Stimulated activated memory B cell treated with anti-CD40 and anti-IgM and Interleukin-4, amounts not matched to agents 10 μg/mL and 1 μg/mL and 100 μg/mL, for 72 hours (primary cell): Measurements from ENCODE around the gene HSPG2.

Source experiments
- ATAC-seq: fragments of 150-1000 bp; cut with Tn5 transposase; 2 replicates; pipeline ENCODE4 v1.10.0; 2021
- H3K27ac Mint-ChIP-seq: one replicate; pipeline ENCODE4 v1.8.0; 2022; ENCODE audit warnings: mild to moderate bottlenecking, mixed read lengths
- H3K27me3 Mint-ChIP-seq: one replicate; pipeline ENCODE4 v1.8.0; 2022; ENCODE audit warnings: mixed read lengths
- H3K36me3 Mint-ChIP-seq: one replicate; pipeline ENCODE4 v1.8.0; 2022; ENCODE audit warnings: mixed read lengths
- H3K4me1 Mint-ChIP-seq: one replicate; pipeline ENCODE4 v1.8.0; 2022; ENCODE audit warnings: mixed read lengths
- H3K4me3 Mint-ChIP-seq: one replicate; pipeline ENCODE4 v1.8.0; 2022; ENCODE audit warnings: mild to moderate bottlenecking, moderate library complexity, mixed read lengths
- H3K9me3 Mint-ChIP-seq: one replicate; pipeline ENCODE4 v1.8.0; 2022; ENCODE audit warnings: mixed read lengths

Gene HSPG2

GRCh38 chr1:21891621-21892479, 45.3 kb downstream of the HSPG2 start:
- Mint-ChIP-seq H3K4me3 (no peak overlapping the region), H3K27me3 (peaks cover 8% of the 10 kb centered on the region), H3K27ac (no peak overlapping the region), H3K9me3 (no peaks in the 10 kb centered on the region), H3K36me3 (no peaks in the 10 kb centered on the region), H3K4me1 (no peaks in the 10 kb centered on the region)
- no peak for ATAC-seq

- Mint-ChIP-seq H3K36me3 (no peaks in the 10 kb centered on the region), H3K27ac (no peak overlapping the region), H3K9me3 (no peaks in the 10 kb centered on the region), H3K27me3 (peaks cover 8% of the 10 kb centered on the region), H3K4me3 (no peak overlapping the region), H3K4me1 (no peaks in the 10 kb centered on the region)
- ATAC-seq = no peak
These were observed 46.0 kb downstream of the HSPG2 start for GRCh38 chr1:21891081-21891480.

GRCh38 chr1:21888500-21888899, 48.6 kb downstream of the HSPG2 start:
- H3K9me3 Mint-ChIP-seq = no peaks in the 10 kb centered on the region
- H3K27me3 Mint-ChIP-seq = peaks cover 7% of the 10 kb centered on the region
- H3K4me1 Mint-ChIP-seq = no peaks in the 10 kb centered on the region
- H3K36me3 Mint-ChIP-seq = no peaks in the 10 kb centered on the region
- H3K4me3 Mint-ChIP-seq = no peak overlapping the region
- H3K27ac Mint-ChIP-seq = no peak overlapping the region
- no peak for ATAC-seq

- Mint-ChIP-seq H3K9me3 (no peaks in the 10 kb centered on the region), H3K36me3 (no peaks in the 10 kb centered on the region), H3K27me3 (no peaks in the 10 kb centered on the region), H3K4me1 (no peaks in the 10 kb centered on the region), H3K4me3 (no peak overlapping the region), H3K27ac (no peak overlapping the region)
- ATAC-seq = no peak
These were observed 49.3 kb downstream of the HSPG2 start for GRCh38 chr1:21887796-21888195.

GRCh38 chr1:21887216-21887736, 49.8 kb downstream of the HSPG2 start:
- H3K4me3 Mint-ChIP-seq = no peak overlapping the region
- H3K36me3 Mint-ChIP-seq = no peaks in the 10 kb centered on the region
- no peak for ATAC-seq
- no peaks in the 10 kb centered on the region for H3K4me1 Mint-ChIP-seq
- H3K27ac Mint-ChIP-seq = no peak overlapping the region
- no peaks in the 10 kb centered on the region for H3K9me3 Mint-ChIP-seq
- no peaks in the 10 kb centered on the region for H3K27me3 Mint-ChIP-seq

GRCh38 chr1:21886486-21887215, 50.5 kb downstream of the HSPG2 start:
- Mint-ChIP-seq H3K27me3 (no peaks in the 10 kb centered on the region), H3K27ac (no peak overlapping the region), H3K4me1 (no peaks in the 10 kb centered on the region), H3K4me3 (no peak overlapping the region), H3K9me3 (no peaks in the 10 kb centered on the region), H3K36me3 (no peaks in the 10 kb centered on the region)
- no peak for ATAC-seq

GRCh38 chr1:21885236-21886037, 51.7 kb downstream of the HSPG2 start:
- Mint-ChIP-seq H3K36me3 (no peaks in the 10 kb centered on the region), H3K4me1 (no peaks in the 10 kb centered on the region), H3K9me3 (no peaks in the 10 kb centered on the region)

GRCh38 chr1:21884456-21885235, 52.5 kb downstream of the HSPG2 start:
- Mint-ChIP-seq H3K36me3 (no peaks in the 10 kb centered on the region), H3K9me3 (no peaks in the 10 kb centered on the region), H3K27me3 (no peaks in the 10 kb centered on the region), H3K4me1 (no peaks in the 10 kb centered on the region), H3K4me3 (no peak overlapping the region), H3K27ac (no peak overlapping the region)
- no peak for ATAC-seq

More at GRCh38 chr1:21885236-21886037, 51.7 kb downstream of the HSPG2 start:
- Mint-ChIP-seq H3K27ac (no peak overlapping the region), H3K4me3 (no peak overlapping the region), H3K27me3 (no peaks in the 10 kb centered on the region)
- ATAC-seq = no peak

GRCh38 chr1:21882721-21883415, 54.2 kb downstream of the HSPG2 start:
- H3K27me3 Mint-ChIP-seq = no peaks in the 10 kb centered on the region
- H3K36me3 Mint-ChIP-seq = no peaks in the 10 kb centered on the region
- no peak overlapping the region for H3K4me3 Mint-ChIP-seq
- no peak overlapping the region for H3K27ac Mint-ChIP-seq
- no peaks in the 10 kb centered on the region for H3K4me1 Mint-ChIP-seq
- no peak for ATAC-seq
- H3K9me3 Mint-ChIP-seq = no peaks in the 10 kb centered on the region

GRCh38 chr1:21881250-21881649, 55.9 kb downstream of the HSPG2 start:
- ATAC-seq = no peak
- Mint-ChIP-seq H3K27me3 (no peaks in the 10 kb centered on the region), H3K36me3 (no peaks in the 10 kb centered on the region), H3K4me3 (no peak overlapping the region), H3K27ac (no peak overlapping the region), H3K9me3 (no peaks in the 10 kb centered on the region), H3K4me1 (no peaks in the 10 kb centered on the region)

GRCh38 chr1:21880619-21880970, 56.5 kb downstream of the HSPG2 start:
- Mint-ChIP-seq H3K4me1 (no peaks in the 10 kb centered on the region), H3K4me3 (no peak overlapping the region), H3K9me3 (no peaks in the 10 kb centered on the region), H3K27me3 (no peaks in the 10 kb centered on the region), H3K27ac (no peak overlapping the region), H3K36me3 (no peaks in the 10 kb centered on the region)
- no peak for ATAC-seq

- Mint-ChIP-seq H3K4me1 (no peaks in the 10 kb centered on the region), H3K27me3 (no peaks in the 10 kb centered on the region), H3K9me3 (no peaks in the 10 kb centered on the region), H3K27ac (no peak overlapping the region), H3K4me3 (no peak overlapping the region), H3K36me3 (no peaks in the 10 kb centered on the region)
- no peak for ATAC-seq
These were observed 57.0 kb downstream of the HSPG2 start for GRCh38 chr1:21879928-21880618.

- no peak for ATAC-seq
- Mint-ChIP-seq H3K4me3 (no peak overlapping the region), H3K9me3 (no peaks in the 10 kb centered on the region), H3K36me3 (no peaks in the 10 kb centered on the region), H3K27me3 (peaks cover 4% of the 10 kb centered on the region), H3K4me1 (no peaks in the 10 kb centered on the region), H3K27ac (no peak overlapping the region)
These were observed 58.2 kb downstream of the HSPG2 start for GRCh38 chr1:21878840-21879478.
